Measurements from ENCODE around the gene OIT3.

OIT3 gene

DNA sequence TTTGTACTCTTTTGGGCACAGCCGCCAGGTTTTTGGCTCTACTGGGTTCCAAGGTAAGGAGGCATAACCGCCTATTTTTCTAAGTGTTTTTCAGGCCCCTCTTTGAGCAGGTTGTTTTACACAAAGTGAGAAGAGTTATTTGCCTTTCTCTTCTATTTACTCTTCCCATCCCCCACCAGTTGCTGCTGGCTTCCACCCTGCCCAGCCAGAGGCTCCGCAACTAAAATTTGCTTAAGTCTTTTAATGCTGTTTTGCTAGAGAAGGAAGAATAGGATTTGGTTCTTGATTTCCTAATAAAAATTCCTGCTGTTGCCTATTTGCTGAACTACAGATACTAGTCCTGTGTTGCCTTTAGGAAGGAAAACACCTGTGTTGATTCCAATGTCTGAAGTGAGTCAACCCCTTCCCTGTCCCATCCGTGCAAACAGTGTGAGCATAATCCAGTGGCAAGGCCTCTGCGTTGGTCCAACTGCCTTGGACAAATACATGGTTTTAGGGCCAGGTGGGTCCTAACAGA, 59.2 kb downstream of the OIT3 start:
- DNase-seq (ENCODE audit: low read depth): no peak

DNA sequence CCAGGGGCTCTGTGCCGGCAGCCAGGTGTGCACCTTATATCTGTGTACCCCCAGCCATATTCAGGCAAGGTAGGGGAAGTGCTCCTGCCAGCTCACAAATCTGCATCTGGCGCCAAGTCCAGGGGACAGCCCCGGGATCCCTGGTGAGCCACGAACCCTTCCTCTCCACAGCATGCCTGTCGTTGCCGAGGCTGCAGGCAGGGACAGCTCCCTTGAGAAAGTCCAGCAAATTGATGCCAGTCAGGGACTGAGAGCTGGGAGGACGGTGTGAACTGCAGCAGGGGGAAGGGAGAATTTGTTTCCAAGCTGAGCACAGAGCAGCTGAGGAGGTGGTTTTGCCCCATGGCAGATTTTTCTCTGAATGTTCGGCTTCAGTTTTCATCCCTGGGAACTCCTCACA, 60.1 kb downstream of the OIT3 start:
- DNase-seq (ENCODE audit: low read depth): no peak

DNA sequence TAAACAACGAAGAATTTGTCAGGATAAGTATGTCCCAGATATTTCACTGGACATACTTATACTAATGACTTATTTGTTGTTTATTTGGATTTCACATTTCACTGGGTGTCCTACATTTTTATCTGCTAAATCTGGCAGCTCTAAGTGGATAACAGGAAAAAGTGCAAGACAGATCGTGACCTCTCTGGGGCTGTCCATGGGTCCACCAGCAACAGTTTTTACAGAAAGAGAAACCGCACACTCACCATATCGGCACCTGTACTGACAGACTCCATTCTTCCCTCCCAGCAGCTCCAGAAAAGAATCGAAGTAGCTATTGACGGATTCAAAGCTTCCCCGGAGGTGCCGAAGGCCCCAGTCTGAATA, 60.7 kb downstream of the OIT3 start:
- DNase-seq (ENCODE audit: low read depth): no peak

DNA sequence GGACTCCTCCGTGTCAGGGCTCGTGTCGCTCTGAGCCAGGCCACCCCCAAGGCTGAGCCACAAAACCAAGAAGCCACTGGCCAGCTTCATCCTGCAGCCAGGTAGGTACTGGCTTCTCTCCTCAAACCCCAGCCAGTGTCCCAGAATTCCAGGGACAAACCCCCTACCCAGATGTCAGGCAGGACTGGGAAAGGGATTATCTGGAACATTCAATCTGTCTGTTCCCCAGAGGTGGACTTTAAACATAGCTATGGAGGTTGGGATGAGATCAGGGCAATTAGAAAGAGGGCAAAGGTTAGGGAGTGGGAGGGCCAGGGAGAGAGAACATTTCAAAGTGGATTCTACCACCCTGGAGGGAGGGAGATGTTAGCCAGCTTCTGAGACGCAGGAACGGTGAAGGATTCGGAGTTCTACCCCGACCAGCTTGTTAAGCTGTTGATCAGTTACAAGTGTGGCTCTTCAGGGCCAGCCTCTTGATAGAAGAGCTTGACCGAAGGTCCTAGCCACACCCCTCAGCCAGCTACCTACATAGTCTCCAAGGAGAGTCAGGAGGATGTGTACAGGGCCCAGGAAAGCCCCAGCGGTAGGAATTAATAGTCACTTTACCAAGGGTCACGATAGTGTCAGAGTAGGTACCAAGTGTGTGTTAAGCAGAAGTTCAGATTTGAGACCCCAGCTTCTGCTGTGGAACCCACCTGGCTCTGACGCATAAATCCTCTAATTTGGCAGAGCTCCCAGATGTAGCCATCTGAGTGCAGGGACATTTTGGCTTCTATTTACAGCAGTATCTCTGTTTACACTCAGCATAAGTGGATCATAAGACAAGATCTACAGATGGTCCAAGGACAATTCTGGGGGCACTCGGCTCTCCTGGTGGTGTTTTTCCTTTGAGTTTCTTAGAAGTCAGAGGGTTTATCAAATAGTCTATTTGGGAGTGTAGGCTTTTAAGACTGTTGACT, 61.3 kb downstream of the OIT3 start, which contains the start of gene PLA2G12B:
TSS of gene PLA2G12B (minus strand) at position 211 of the 959 bp plus-strand sequence. CDS start at position 90, 121 bp downstream.
- DNase-seq (ENCODE audit: low read depth): no peak

DNA sequence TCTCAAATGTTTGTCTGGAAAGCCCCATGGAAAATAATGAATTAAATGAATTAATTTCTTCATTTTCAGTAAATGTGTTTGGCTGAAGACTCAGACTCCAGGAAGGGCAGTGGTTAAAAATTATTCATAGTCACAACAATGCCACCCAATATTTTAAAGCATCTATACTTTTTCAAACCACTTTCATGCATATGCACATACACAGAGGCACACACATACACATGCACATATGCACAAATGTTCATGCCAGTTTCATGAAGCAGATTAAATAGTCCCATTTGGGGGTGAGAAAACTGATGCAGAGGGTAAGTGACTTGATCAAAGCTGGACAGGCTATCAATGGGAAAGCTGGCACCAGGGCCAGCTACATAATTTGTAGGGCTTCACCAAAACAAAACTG, 62.5 kb downstream of the OIT3 start:
- DNase-seq (ENCODE audit: low read depth): no peak

DNA sequence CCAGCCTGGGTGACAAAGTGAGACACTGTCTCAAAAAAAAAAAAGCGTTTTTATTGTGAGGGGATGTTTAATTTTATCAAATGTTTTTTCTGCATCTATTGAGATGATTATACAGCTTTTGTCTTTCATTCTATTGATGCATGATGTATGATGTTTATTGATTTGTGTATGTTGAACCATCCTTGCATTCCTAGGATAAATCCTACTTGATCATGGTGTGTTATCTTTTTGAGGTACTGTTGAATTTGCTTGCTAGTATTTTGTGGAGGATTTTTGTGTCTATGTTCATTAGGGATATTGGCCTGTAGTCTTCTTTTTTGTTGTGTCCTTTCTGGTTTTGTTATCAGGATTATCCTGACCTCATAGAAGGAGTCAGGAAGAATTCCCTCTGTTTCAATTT, 83.3 kb downstream of the OIT3 start:
- no peak for DNase-seq (ENCODE audit: low read depth)

DNA sequence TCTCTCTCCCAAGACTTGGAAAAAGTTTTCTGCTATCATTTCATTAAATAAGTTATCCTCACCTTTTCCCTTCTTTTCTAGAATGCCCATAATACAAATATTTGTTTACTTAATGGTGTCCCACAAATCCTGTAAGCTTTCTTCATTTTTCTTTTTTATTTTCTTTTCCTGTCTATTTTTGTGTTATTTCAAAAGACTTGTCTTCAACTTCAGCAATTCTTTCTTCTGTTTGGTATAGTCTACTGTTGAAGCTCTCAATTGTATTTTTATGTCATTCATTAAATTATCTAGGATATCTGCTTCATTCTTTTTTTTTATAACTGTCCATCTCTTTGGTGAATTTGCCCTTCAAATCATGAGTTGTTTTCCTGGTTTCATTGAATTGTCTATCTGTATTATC, 86.2 kb downstream of the OIT3 start:
- no peak for DNase-seq (ENCODE audit: low read depth)

DNA sequence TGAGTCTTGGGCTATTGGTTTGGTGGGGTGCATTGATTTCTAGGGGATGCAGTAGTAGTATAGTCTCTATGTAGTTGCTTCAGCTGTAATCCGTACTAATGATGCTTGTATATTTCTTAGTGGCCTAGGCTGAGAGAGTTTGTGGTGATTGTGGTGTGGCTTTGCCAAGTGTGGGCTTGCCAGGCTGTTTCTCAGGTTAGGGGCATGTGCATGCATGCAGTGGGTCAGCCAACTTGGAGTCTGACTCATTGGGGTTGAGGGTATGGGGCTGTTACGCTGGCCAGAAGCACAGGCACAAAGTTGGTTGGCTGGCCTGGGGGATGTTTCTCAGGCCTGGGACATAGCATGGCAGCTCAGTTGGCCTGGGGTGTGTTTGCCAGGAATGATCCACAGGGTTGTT, 86.8 kb downstream of the OIT3 start:
- no peak for DNase-seq (ENCODE audit: low read depth)

DNA sequence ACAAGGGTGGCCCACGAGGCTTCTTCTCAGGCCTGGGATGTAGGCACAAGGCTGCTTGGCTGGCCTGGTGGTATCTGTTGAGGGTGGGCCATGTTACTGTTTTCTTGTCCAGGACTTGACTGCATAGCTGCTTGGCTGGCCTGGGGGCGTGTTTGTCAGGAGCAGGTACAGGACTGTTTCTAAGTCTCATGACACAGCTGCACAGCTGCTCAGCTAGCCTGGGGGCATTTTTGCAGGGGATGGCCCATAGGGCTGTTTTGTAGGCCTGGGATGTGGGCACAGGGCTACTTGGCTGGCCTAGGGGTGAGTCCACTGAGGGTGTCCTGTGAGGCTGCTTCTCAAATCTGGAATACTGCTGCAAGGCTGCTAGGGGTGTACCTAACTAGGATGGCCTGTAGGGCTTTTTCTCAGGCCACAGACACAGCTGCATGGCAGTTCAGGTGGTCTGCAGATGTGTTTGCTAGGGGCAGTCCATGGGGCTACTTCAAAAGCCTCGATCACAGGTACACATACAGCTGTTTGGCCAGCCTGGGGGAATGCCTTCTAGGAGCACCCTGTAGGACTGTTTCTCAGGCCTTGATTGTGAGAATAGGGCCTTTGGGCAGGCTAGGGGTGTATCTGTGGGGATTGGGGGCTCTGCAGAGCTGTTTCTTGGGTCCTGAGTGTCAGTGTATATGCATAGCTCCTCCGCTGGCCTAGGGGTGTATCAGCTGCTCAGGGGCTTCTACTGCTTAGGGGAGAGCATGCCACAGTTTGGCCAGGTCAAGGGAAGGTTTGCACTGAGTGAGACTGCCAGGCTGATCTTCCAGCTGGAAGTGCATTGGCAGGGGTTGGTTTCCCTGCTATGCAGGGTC, 87.7 kb downstream of the OIT3 start:
- no peak for DNase-seq (ENCODE audit: low read depth)

DNA sequence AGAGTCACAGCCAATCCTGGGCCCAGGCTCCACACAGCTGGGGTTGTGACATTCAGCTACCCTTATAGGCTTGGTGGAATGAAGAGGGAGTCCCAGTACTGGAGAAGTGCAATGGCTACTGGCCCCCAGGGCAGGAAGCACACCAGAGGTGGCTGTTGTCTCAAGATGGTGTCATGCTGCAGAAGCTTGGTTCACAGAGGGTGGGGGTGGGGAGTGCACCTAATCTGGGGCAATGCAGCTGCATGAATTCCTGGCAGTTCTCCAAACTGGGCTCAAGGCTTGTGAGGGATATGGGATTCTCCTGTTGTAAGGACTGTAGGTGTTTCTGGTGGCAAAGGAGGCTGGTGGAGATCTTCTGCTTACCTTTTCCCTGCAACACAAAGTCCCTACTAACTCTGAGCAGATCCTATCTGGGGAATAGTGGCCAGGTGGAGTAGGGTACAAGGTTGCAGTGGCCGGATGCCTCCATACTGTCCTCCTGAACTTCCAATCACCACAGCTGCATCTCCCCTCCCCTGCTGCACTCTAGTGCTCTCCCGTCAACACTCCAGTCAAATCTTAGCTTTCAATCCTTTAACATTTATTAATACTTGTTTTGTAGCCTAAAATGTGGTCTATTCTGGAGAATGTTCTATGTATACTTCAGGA, 88.5 kb downstream of the OIT3 start:
- no peak for DNase-seq (ENCODE audit: low read depth)

Measured in stimulated activated CD4-positive, alpha-beta T cell treated with anti-CD3 and anti-CD28 coated beads, Interleukin-2, amount 100 ng/mL, for 4 hours (primary cell).